ENCODE results near the gene TPRG1.

Gene TPRG1

GRCh38 chr3:189166321-189166720, 5.5 kb upstream of the TPRG1 start:
- DNase-seq (ENCODE audit: low spot score): no peak

GRCh38 chr3:189167027-189167766, 4.6 kb upstream of the TPRG1 start:
- DNase-seq (ENCODE audit: low spot score): no peak

GRCh38 chr3:189168711-189169110, 3.1 kb upstream of the TPRG1 start:
- DNase-seq (ENCODE audit: low spot score): no peak

GRCh38 chr3:189169728-189170127, 2.0 kb upstream of the TPRG1 start:
- no peak for DNase-seq (ENCODE audit: low spot score)

- no peak for DNase-seq (ENCODE audit: low spot score)
These were observed 1.2 kb upstream of the TPRG1 start for GRCh38 chr3:189170559-189170958.

GRCh38 chr3:189172668-189173419, 1.1 kb downstream of the TPRG1 start:
- DNase-seq (ENCODE audit: low spot score): no peak

GRCh38 chr3:189184566-189184965, 12.8 kb downstream of the TPRG1 start:
- no peak for DNase-seq (ENCODE audit: low spot score)

- DNase-seq (ENCODE audit: low spot score): no peak
These were observed 14.3 kb downstream of the TPRG1 start for GRCh38 chr3:189186101-189186500.

- DNase-seq (ENCODE audit: low spot score): no peak
These were observed 16.7 kb downstream of the TPRG1 start for GRCh38 chr3:189188466-189188865.

- DNase-seq (ENCODE audit: low spot score): no peak
These were observed 21.0 kb downstream of the TPRG1 start for GRCh38 chr3:189192725-189193124.

GRCh38 chr3:189195302-189195701, 23.5 kb downstream of the TPRG1 start:
- no peak for DNase-seq (ENCODE audit: low spot score)

GRCh38 chr3:189202106-189202505, 30.3 kb downstream of the TPRG1 start:
- no peak for DNase-seq (ENCODE audit: low spot score)

GRCh38 chr3:189202583-189202982, 30.8 kb downstream of the TPRG1 start:
- no peak for DNase-seq (ENCODE audit: low spot score)

- DNase-seq (ENCODE audit: low spot score): no peak
These were observed 32.5 kb downstream of the TPRG1 start for GRCh38 chr3:189204167-189204866.

- no peak for DNase-seq (ENCODE audit: low spot score)
These were observed 33.2 kb downstream of the TPRG1 start for GRCh38 chr3:189204937-189205336.

- no peak for DNase-seq (ENCODE audit: low spot score)
These were observed 38.5 kb downstream of the TPRG1 start for GRCh38 chr3:189210251-189210770.

GRCh38 chr3:189212681-189213080, 40.9 kb downstream of the TPRG1 start:
- no peak for DNase-seq (ENCODE audit: low spot score)

GRCh38 chr3:189214651-189215050, 42.9 kb downstream of the TPRG1 start:
- DNase-seq (ENCODE audit: low spot score): no peak

- no peak for DNase-seq (ENCODE audit: low spot score)
These were observed 51.3 kb downstream of the TPRG1 start for GRCh38 chr3:189222927-189223636.

- no peak for DNase-seq (ENCODE audit: low spot score)
These were observed 53.7 kb downstream of the TPRG1 start for GRCh38 chr3:189225431-189225830.

GRCh38 chr3:189227249-189227648, 55.5 kb downstream of the TPRG1 start:
- no peak for DNase-seq (ENCODE audit: low spot score)

- no peak for DNase-seq (ENCODE audit: low spot score)
These were observed 57.5 kb downstream of the TPRG1 start for GRCh38 chr3:189229196-189229828.
